HEK293 (cell line): ENCODE measurements around the gene CLPTM1.

Experiments used
- BCL11A ChIP-seq: fragments of 450-650 bp; formaldehyde crosslinking; IDR thresholded peaks from 2 replicates; pipeline ENCODE4 v1.5.1; 2016; ENCODE audit warnings: low read depth, missing biosample characterization, missing genetic modification characterization
- KLF7 ChIP-seq: fragments of 450-650 bp; formaldehyde crosslinking; IDR thresholded peaks from 2 replicates; pipeline ENCODE4 v1.5.1; 2016; ENCODE audit warnings: missing biosample characterization, missing genetic modification characterization, borderline replicate concordance
- MYNN ChIP-seq: fragments of 450-650 bp; formaldehyde crosslinking; IDR thresholded peaks from 2 replicates; pipeline ENCODE4 v1.5.1; 2016; ENCODE audit warnings: missing biosample characterization, missing genetic modification characterization, borderline replicate concordance
- PRDM1 ChIP-seq: fragments of 450-650 bp; formaldehyde crosslinking; IDR thresholded peaks from 2 replicates; pipeline ENCODE4; 2016; ENCODE audit warnings: missing biosample characterization, missing genetic modification characterization
- YY1 ChIP-seq: fragments of 450-650 bp; formaldehyde crosslinking; IDR thresholded peaks from 2 replicates; pipeline ENCODE4 v1.5.1; 2018; ENCODE audit warnings: missing biosample characterization, missing genetic modification characterization
- ZBTB20 ChIP-seq: fragments of 450-650 bp; formaldehyde crosslinking; IDR thresholded peaks from 2 replicates; pipeline ENCODE4 v1.5.1; 2016; ENCODE audit warnings: missing biosample characterization, missing genetic modification characterization
- ZIC2 ChIP-seq: fragments of 450-650 bp; formaldehyde crosslinking; IDR thresholded peaks from 2 replicates; pipeline ENCODE4 v1.5.1; 2016; ENCODE audit warnings: missing biosample characterization, missing genetic modification characterization
- ZNF146 ChIP-seq: fragments of 450-650 bp; formaldehyde crosslinking; IDR thresholded peaks from 2 replicates; pipeline ENCODE4 v1.5.1; 2016; ENCODE audit warnings: missing biosample characterization, missing genetic modification characterization
- ZNF174 ChIP-seq: fragments of 450-650 bp; formaldehyde crosslinking; IDR thresholded peaks from 2 replicates; pipeline ENCODE4 v1.5.0; 2017; ENCODE audit warnings: missing biosample characterization, mild to moderate bottlenecking, missing genetic modification characterization
- ZNF221 ChIP-seq: fragments of 450-650 bp; formaldehyde crosslinking; IDR thresholded peaks from 2 replicates; pipeline ENCODE4 v1.5.1; 2017; ENCODE audit warnings: missing biosample characterization, missing genetic modification characterization, borderline replicate concordance
- ZNF24 ChIP-seq: fragments of 450-650 bp; formaldehyde crosslinking; IDR thresholded peaks from 2 replicates; pipeline ENCODE4 v1.5.1; 2016; ENCODE audit warnings: missing biosample characterization, missing genetic modification characterization
- ZNF335 ChIP-seq: fragments of 450-650 bp; formaldehyde crosslinking; conservative IDR thresholded peaks from 2 replicates; pipeline ENCODE4 v1.5.1; 2016; ENCODE audit warnings: missing biosample characterization, missing genetic modification characterization
- ZNF391 ChIP-seq: fragments of 450-650 bp; formaldehyde crosslinking; IDR thresholded peaks from 2 replicates; pipeline ENCODE4 v1.5.1; 2016; ENCODE audit warnings: low read depth, missing biosample characterization, missing genetic modification characterization, borderline replicate concordance
- ZNF404 ChIP-seq: fragments of 450-650 bp; formaldehyde crosslinking; IDR thresholded peaks from 2 replicates; pipeline ENCODE4 v1.5.1; 2017; ENCODE audit warnings: missing biosample characterization, missing genetic modification characterization
- ZNF48 ChIP-seq: fragments of 450-650 bp; formaldehyde crosslinking; IDR thresholded peaks from 2 replicates; pipeline ENCODE4 v1.5.1; 2016; ENCODE audit warnings: missing biosample characterization, missing genetic modification characterization
- ZNF558 ChIP-seq: fragments of 450-650 bp; formaldehyde crosslinking; IDR thresholded peaks from 2 replicates; pipeline ENCODE4 v1.5.1; 2016; ENCODE audit warnings: missing biosample characterization, missing genetic modification characterization
- ZNF600 ChIP-seq: fragments of 450-650 bp; formaldehyde crosslinking; IDR thresholded peaks from 2 replicates; pipeline ENCODE4 v1.5.1; 2016; ENCODE audit warnings: missing biosample characterization, missing genetic modification characterization
- ZNF623 ChIP-seq: fragments of 450-650 bp; formaldehyde crosslinking; IDR thresholded peaks from 2 replicates; pipeline ENCODE4 v1.5.1; 2016; ENCODE audit warnings: missing biosample characterization, missing genetic modification characterization
- ZNF707 ChIP-seq: fragments of 450-650 bp; formaldehyde crosslinking; IDR thresholded peaks from 2 replicates; pipeline ENCODE4 v1.5.1; 2016; ENCODE audit warnings: missing biosample characterization, missing genetic modification characterization
- ZNF76 ChIP-seq: fragments of 450-650 bp; formaldehyde crosslinking; IDR thresholded peaks from 2 replicates; pipeline ENCODE4; 2016; ENCODE audit warnings: low read depth, missing biosample characterization, missing genetic modification characterization, borderline replicate concordance
- ZNF837 ChIP-seq: fragments of 450-650 bp; formaldehyde crosslinking; IDR thresholded peaks from 2 replicates; pipeline ENCODE4 v1.5.1; 2016; ENCODE audit warnings: missing biosample characterization, missing genetic modification characterization
- TF ChIP-seq, protein P1 (sequence below): fragments of 450-650 bp; formaldehyde crosslinking; conservative IDR thresholded peaks from 2 replicates; pipeline ENCODE4 v1.5.1; 2016; ENCODE audit warnings: low read depth, missing biosample characterization, missing genetic modification characterization
- TF ChIP-seq, protein P2 (sequence below): fragments of 450-650 bp; formaldehyde crosslinking; IDR thresholded peaks from 2 replicates; pipeline ENCODE4 v1.5.1; 2017; ENCODE audit warnings: missing biosample characterization, missing genetic modification characterization
- TF ChIP-seq, protein P3 (sequence below): fragments of 450-650 bp; formaldehyde crosslinking; IDR thresholded peaks from 2 replicates; pipeline ENCODE4 v1.5.1; 2016; ENCODE audit warnings: missing biosample characterization, missing genetic modification characterization
- TF ChIP-seq, protein P4 (sequence below): fragments of 450-650 bp; formaldehyde crosslinking; IDR thresholded peaks from 2 replicates; pipeline ENCODE4 v1.5.1; 2016; ENCODE audit warnings: missing biosample characterization, missing genetic modification characterization
- TF ChIP-seq, protein P5 (sequence below): fragments of 450-650 bp; IDR thresholded peaks from 2 replicates; pipeline ENCODE4 v1.5.1; 2018; ENCODE audit warnings: missing biosample characterization, mild to moderate bottlenecking, missing genetic modification characterization
- TF ChIP-seq, protein P6 (sequence below): fragments of 450-650 bp; formaldehyde crosslinking; IDR thresholded peaks from 2 replicates; pipeline ENCODE4 v1.5.1; 2016; ENCODE audit warnings: missing biosample characterization, missing genetic modification characterization

The CLPTM1 gene

DNA sequence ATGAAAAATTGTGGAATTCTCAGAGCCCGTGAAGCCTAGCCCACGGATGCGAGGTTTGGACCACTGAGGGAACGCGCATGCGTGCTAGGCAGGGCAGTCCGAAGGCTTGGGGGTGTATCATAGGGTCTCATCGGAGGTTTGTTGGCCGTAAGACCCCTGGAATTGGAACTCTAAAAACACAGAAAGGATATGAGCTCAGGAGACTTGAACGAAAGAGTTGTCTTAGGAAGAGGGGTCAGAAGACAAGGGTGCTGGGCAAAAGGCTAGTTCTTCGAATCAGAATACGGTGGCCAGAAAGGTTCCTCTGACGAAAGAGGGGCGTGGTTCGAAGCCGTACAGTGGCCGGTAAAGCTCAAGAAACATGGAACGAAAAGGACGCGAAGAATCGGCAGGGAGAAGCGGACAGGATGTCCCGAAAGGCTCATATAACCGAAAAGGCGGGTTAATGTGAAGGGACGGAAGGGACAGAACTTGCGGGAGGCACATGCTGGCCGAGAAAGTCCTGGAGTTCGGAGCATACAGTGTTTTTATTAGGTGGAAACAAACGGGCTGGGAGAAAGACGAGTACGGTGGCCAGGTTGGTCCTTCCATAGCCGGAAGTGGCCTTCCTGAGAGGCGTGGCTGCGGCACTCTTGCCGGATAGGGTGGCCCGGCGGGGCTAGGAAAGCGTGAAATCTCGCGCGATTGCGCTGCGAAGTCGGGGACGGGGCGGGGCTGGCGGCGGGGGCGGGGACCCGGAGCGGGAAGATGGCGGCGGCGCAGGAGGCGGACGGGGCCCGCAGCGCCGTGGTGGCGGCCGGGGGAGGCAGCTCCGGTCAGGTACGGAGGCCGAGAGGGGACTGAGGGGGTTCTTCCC is at the start of gene CLPTM1 (continued):
- TF ChIP-seq, protein P1, sequence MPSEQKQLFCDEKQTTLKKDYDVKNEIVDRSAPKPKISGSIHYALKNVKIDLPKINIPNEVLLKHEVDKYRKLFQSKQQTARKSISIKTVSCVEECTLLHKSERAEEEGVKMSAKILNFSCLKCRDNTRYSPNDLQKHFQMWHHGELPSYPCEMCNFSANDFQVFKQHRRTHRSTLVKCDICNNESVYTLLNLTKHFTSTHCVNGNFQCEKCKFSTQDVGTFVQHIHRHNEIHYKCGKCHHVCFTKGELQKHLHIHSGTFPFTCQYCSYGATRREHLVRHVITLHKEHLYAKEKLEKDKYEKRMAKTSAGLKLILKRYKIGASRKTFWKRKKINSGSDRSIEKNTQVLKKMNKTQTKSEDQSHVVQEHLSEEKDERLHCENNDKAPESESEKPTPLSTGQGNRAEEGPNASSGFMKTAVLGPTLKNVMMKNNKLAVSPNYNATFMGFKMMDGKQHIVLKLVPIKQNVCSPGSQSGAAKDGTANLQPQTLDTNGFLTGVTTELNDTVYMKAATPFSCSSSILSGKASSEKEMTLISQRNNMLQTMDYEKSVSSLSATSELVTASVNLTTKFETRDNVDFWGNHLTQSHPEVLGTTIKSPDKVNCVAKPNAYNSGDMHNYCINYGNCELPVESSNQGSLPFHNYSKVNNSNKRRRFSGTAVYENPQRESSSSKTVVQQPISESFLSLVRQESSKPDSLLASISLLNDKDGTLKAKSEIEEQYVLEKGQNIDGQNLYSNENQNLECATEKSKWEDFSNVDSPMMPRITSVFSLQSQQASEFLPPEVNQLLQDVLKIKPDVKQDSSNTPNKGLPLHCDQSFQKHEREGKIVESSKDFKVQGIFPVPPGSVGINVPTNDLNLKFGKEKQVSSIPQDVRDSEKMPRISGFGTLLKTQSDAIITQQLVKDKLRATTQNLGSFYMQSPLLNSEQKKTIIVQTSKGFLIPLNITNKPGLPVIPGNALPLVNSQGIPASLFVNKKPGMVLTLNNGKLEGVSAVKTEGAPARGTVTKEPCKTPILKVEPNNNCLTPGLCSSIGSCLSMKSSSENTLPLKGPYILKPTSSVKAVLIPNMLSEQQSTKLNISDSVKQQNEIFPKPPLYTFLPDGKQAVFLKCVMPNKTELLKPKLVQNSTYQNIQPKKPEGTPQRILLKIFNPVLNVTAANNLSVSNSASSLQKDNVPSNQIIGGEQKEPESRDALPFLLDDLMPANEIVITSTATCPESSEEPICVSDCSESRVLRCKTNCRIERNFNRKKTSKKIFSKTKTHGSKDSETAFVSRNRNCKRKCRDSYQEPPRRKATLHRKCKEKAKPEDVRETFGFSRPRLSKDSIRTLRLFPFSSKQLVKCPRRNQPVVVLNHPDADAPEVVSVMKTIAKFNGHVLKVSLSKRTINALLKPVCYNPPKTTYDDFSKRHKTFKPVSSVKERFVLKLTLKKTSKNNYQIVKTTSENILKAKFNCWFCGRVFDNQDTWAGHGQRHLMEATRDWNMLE = peak; percentile 63
- no peak for TF ChIP-seq ZNF174
- TF ChIP-seq ZIC2 (tag by site-specific recombination) = no peak
- no peak for TF ChIP-seq ZNF221 (tag by site-specific recombination)
- no peak for TF ChIP-seq ZBTB20 (tag by site-specific recombination)
- peak; percentile 48; the same call in 1 of the 2 replicates for TF ChIP-seq BCL11A
- no peak for TF ChIP-seq ZNF623 (tag by site-specific recombination)
- TF ChIP-seq, protein P2, sequence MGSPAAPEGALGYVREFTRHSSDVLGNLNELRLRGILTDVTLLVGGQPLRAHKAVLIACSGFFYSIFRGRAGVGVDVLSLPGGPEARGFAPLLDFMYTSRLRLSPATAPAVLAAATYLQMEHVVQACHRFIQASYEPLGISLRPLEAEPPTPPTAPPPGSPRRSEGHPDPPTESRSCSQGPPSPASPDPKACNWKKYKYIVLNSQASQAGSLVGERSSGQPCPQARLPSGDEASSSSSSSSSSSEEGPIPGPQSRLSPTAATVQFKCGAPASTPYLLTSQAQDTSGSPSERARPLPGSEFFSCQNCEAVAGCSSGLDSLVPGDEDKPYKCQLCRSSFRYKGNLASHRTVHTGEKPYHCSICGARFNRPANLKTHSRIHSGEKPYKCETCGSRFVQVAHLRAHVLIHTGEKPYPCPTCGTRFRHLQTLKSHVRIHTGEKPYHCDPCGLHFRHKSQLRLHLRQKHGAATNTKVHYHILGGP (tag by site-specific recombination) = no peak
- TF ChIP-seq, protein P3, sequence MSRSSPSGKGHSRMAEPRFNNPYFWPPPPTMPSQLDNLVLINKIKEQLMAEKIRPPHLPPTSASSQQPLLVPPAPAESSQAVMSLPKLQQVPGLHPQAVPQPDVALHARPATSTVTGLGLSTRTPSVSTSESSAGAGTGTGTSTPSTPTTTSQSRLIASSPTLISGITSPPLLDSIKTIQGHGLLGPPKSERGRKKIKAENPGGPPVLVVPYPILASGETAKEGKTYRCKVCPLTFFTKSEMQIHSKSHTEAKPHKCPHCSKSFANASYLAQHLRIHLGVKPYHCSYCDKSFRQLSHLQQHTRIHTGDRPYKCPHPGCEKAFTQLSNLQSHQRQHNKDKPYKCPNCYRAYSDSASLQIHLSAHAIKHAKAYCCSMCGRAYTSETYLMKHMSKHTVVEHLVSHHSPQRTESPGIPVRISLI = no peak
- no peak; the same call in 1 of the 2 replicates for TF ChIP-seq YY1 (tag by site-specific recombination)
- no peak for TF ChIP-seq ZNF600
- no peak for TF ChIP-seq ZNF146 (tag by site-specific recombination)
- peak; percentile 59 for TF ChIP-seq ZNF558 (tag by site-specific recombination)
- TF ChIP-seq MYNN (tag by site-specific recombination) = no peak
- TF ChIP-seq ZNF24 (tag by site-specific recombination) = 0 out of 2 replicates have a peak, but pooled peaks have one; percentile 82
- TF ChIP-seq, protein P4, sequence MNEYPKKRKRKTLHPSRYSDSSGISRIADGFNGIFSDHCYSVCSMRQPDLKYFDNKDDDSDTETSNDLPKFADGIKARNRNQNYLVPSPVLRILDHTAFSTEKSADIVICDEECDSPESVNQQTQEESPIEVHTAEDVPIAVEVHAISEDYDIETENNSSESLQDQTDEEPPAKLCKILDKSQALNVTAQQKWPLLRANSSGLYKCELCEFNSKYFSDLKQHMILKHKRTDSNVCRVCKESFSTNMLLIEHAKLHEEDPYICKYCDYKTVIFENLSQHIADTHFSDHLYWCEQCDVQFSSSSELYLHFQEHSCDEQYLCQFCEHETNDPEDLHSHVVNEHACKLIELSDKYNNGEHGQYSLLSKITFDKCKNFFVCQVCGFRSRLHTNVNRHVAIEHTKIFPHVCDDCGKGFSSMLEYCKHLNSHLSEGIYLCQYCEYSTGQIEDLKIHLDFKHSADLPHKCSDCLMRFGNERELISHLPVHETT = peak; percentile 77
- peak; percentile 98 for TF ChIP-seq KLF7 (tag by site-specific recombination)
- TF ChIP-seq ZNF48 (tag by site-specific recombination) = no peak
- TF ChIP-seq PRDM1 (tag by site-specific recombination) = no peak
- TF ChIP-seq, protein P5, sequence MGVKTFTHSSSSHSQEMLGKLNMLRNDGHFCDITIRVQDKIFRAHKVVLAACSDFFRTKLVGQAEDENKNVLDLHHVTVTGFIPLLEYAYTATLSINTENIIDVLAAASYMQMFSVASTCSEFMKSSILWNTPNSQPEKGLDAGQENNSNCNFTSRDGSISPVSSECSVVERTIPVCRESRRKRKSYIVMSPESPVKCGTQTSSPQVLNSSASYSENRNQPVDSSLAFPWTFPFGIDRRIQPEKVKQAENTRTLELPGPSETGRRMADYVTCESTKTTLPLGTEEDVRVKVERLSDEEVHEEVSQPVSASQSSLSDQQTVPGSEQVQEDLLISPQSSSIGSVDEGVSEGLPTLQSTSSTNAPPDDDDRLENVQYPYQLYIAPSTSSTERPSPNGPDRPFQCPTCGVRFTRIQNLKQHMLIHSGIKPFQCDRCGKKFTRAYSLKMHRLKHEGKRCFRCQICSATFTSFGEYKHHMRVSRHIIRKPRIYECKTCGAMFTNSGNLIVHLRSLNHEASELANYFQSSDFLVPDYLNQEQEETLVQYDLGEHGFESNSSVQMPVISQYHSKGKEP (tag by site-specific recombination) = no peak
- TF ChIP-seq, protein P6, sequence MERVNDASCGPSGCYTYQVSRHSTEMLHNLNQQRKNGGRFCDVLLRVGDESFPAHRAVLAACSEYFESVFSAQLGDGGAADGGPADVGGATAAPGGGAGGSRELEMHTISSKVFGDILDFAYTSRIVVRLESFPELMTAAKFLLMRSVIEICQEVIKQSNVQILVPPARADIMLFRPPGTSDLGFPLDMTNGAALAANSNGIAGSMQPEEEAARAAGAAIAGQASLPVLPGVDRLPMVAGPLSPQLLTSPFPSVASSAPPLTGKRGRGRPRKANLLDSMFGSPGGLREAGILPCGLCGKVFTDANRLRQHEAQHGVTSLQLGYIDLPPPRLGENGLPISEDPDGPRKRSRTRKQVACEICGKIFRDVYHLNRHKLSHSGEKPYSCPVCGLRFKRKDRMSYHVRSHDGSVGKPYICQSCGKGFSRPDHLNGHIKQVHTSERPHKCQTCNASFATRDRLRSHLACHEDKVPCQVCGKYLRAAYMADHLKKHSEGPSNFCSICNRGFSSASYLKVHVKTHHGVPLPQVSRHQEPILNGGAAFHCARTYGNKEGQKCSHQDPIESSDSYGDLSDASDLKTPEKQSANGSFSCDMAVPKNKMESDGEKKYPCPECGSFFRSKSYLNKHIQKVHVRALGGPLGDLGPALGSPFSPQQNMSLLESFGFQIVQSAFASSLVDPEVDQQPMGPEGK (tag by site-specific recombination) = 0 out of 2 replicates have a peak, but pooled peaks have one; percentile 44
- TF ChIP-seq ZNF404 (tag by site-specific recombination) = no peak
- no peak; the same call in 1 of the 2 replicates for TF ChIP-seq ZNF391
- TF ChIP-seq ZNF707 (tag by site-specific recombination) = no peak
- TF ChIP-seq ZNF837 (tag by site-specific recombination) = no peak
- TF ChIP-seq ZNF76 (tag by site-specific recombination) = peak; percentile 60
- peak; percentile 99 for TF ChIP-seq ZNF335
